Keratinocyte (primary cell): Measurements from ENCODE around the gene JAKMIP2.

Experiments used
- EZH2 ChIP-seq: IDR thresholded peaks from one replicate; pipeline ENCODE4 v1.6.1; 2012; ENCODE audit warnings: inconsistent platforms, mild to moderate bottlenecking, low read length, moderate library complexity
- TF ChIP-seq, protein P1 (sequence below), 3 experiments: IDR thresholded peaks in 1 of 3; conservative IDR thresholded peaks in 1 of 3; optimal IDR thresholded peaks in 1 of 3; 2 replicates in 2 of 3; 3 replicates in 1 of 3; pipeline versions ENCODE3 to v1.5.1; 2011; ENCODE audit warnings: low read length in 3 of 3, mild to moderate bottlenecking in 3 of 3, moderate library complexity in 2 of 3, control low read depth in 1 of 3, inconsistent platforms in 1 of 3; ENCODE audit not compliant: insufficient read depth in 2 of 3; ENCODE audit errors: extremely low read depth in 1 of 3

DNA sequence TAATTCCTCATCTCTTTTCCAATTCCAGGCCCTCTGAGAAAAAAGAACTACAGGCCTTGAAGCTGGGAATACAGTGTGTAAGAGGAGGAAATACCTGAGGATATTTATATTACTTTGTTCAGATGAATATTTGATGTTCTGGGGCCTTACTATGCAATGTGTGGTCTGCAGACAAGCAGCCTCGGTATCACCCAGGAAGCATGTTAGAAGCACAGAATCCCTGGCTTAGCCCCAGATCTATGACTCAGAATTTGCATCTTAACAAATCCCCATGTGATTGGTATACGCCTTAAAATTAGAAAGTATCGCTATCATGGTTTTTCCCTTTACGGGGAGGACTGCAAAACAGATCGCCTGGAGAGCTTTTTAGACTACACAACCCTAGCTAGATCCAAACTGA is 121.0 kb downstream of the JAKMIP2 start:
- TF ChIP-seq, protein P1, sequence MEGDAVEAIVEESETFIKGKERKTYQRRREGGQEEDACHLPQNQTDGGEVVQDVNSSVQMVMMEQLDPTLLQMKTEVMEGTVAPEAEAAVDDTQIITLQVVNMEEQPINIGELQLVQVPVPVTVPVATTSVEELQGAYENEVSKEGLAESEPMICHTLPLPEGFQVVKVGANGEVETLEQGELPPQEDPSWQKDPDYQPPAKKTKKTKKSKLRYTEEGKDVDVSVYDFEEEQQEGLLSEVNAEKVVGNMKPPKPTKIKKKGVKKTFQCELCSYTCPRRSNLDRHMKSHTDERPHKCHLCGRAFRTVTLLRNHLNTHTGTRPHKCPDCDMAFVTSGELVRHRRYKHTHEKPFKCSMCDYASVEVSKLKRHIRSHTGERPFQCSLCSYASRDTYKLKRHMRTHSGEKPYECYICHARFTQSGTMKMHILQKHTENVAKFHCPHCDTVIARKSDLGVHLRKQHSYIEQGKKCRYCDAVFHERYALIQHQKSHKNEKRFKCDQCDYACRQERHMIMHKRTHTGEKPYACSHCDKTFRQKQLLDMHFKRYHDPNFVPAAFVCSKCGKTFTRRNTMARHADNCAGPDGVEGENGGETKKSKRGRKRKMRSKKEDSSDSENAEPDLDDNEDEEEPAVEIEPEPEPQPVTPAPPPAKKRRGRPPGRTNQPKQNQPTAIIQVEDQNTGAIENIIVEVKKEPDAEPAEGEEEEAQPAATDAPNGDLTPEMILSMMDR (optimal IDR thresholded peaks at IDR 0.05 in 1 of 3, IDR thresholded peaks at IDR 0.05 in 1 of 3, conservative IDR thresholded peaks at IDR 0.05 in 1 of 3; ENCODE audit: extremely low read depth in 1 of 3, insufficient read depth in 2 of 3, low read length in 3 of 3), result no peak
- TF ChIP-seq EZH2, result no peak
